ENCODE measurements around the gene MTURN. TPM values are rescaled to one million over a fixed set of nuclear protein-coding genes. Genes with fewer than 3 reads are reported as not detected.
A peak's percentile ranks its signal among the peaks of the same experiment; 100 is the strongest.
"Not testable (repeated sequence)": the region's sequence is repeated elsewhere in the genome, so short reads cannot be mapped to it uniquely, and the experiment has no call there.

MTURN gene
- total RNA-seq = 126 TPM

DNA sequence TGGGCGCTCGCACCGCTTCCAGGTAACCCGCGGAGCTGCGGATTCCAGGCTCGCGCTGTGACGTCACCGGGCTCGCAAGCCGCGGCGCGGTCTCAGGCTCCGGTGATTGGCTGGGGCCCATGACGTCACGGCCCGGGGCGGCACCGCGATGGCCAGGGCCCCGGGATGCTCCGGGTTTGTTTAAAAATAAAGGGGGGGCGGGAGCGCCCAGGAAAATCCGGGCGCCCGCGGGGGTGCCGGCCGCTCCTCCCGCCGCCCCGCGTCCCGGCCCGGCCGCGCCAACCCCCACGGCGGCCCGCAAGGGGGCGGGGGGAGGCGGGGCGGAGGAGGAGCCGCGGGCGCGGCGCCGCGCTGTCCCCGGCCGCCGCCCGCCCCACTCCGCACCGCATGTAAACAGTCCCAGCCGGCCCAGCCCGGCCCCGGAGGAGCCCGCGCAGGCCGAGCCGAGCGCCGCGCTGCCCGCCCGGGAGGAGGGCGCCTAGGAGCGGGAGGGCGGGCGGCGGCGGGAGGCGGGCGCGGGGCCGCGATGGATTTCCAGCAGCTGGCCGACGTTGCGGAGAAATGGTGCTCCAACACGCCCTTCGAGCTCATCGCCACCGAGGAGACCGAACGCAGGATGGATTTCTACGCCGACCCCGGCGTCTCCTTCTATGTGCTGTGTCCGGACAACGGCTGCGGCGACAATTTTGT is at the start of gene MTURN:
Gene MTURN (plus strand): TSS at position 376 of the 690 bp plus-strand sequence. CDS start 151 bp downstream, at position 527.
- peak; percentile 92 for DNase-seq

DNA sequence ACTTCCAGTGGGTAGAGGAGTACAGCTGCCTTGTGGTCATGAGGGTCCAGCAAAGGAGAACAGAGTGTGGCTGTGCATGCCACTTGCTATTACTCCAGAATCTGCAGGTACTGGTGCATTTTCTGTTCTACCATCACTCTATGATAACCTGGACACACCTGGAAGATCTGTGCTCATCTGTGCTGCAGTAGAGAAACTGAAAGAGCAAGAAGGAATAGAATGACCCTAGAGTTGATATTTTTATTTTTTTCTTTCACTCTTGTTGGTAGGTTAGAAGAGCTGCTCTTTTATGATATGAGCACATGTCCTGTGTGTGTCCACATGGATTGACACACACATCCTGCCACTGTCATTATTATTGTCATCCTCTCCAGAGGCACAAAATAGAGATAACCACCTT is 48.3 kb upstream of the MTURN start:
- DNase-seq = no peak

DNA sequence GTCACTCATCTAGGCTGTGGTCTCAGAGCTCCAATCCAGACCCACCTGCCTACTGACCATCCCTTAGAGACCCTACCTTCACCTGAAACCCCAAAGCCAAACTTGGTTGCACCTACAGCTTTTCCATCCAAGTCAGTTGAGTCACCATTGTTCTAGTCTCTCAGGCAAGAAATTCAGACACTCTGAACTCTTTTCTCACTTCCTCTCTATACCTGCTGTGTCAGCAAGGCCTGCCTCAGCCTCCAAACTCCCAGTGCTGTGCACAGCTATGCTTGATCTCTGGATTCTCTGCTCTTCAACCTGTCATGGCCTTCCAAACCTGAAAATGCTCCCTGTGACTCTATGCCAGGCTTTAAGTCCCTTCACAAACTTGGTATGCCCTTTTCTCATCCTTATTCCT is 47.4 kb upstream of the MTURN start:
- no peak for DNase-seq

DNA sequence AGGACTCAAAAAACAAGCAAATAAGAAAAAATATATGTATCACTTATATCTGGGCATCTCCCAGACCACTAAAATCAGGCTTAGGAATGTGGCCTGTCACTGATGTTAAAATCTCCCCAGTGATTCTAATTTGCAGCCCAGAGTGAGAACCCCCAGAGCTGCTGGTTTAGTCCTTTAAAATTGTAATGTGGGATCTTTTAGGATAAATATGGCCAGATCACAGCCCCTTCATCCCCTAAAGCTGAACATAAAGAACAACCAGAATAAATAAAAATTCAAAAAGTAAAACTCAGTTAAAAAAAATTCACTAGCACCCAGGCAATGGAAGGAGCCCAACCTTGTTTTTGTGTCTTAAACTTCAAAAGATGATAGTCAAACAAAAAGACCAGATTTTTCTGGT is 46.4 kb upstream of the MTURN start:
- no peak for DNase-seq

DNA sequence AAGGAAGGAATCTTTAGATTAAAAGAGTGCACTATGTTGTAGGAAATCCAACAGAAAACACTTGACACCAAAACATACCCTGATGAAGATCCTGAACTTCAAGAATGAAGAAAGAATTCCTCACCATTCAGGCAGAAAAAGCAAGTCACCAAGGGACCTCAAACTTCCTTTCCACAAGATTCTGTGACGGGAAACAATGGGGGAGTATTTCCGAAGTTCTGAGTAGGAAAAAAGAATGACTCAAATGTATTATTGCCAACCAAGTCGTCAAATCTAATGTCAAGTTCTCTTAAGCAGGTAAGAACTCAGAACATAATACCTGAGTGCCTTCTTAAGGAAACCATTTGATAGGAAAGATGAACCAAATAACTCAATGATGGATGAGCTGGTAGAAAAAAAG is 44.7 kb upstream of the MTURN start:
- no peak for DNase-seq

DNA sequence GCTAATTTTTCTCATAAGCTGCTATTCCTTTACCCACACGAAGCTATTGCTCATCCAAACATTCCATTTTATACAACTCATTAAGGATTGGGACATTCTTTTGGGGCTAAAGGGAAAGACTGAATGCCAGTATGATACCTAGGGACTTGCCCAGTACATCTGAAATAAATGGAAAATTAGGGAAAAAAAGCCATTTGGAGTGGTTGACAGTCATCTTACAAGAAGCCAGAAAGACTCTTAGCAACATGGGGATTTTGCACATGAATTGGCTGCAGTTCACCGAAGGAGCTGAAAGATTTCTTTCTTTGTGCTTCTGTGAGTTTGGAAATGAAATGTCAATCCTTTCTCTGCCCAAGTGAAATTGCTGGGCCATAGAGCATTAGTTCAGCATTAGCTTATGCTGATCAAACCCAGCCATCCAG is 43.3 kb upstream of the MTURN start:
- peak; percentile 3 for DNase-seq

DNA sequence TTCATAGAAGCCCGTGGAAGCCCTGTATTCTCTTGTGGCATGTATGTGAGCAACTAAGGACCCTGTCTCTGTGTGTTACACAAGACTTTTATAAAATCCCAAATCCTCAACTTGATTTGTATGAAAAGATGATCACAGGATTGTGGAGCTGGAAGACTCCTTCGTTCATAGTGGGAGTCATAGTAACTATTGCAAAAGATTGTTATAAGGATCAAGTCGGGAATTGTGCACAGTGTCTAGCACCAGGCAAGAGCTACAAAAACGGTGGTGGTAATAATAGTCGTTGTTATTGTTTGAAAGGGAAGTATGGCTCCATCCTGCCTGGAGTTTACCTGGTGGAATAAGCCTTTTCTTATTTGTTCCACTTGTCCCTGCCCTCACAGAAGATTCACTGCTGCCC is 42.8 kb upstream of the MTURN start:
- DNase-seq = no peak

DNA sequence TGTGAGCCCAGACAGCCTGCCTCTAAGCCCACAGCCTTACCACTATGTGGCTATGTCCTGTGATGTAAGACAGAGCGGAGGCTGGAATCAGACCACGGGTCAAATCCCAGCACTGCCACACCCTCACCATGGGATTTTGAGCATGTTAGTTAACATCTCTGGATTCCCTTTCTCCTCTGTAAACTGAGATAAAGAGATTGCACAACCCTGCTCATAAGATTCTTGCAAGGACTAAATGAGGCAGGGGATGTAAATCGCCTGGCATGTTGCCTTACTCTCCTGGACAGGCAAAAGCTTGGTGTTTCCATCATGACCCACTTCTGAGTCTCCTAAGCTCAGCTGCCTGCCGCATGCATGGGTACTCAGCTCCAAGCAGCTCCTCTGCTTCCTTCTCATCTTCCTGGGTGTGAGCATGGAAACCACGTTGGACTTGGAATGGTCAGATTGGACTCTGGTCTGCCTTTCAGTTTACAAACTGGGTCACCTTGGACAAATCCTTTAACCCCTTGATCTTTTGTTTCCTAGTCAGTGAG is 41.3 kb upstream of the MTURN start:
- no peak for DNase-seq

DNA sequence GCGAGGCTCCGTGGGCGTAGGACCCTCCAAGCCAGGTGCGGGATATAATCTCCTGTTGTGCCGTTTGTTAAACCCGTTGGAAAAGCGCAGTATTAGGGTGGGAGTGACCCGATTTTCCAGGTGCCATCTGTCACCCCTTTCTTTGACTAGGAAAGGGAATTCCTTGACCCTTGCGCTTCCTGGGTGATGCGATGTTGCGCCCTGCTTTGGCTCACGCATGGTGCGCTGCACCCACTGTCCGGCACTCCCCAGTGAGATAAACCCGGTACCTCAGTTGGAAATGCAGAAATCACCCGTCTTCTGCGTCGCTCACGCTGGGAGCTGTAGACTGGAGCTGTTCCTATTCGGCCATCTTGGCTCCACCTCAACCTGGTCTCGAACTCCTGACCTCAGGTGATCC is 36.2 kb upstream of the MTURN start:
- DNase-seq = not testable (repeated sequence)

DNA sequence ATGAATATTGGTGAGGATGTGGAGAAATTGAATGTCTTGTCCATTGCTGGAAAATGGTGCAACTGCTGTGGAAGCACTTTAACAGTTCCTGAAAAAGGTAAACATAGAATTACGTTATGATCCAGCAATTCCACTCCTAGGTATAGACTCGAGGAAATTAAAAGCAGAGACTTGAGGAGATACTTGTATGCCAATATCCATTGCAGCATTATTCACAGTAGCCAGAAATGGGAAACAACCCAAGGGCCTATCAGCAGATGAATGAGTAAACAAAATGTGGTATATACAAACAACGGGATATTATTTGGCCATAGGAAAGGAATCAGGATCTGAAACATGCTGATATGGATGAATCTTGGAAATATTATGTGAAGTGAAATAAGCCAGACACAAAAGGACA is 32.5 kb upstream of the MTURN start:
- no peak for DNase-seq

DNA sequence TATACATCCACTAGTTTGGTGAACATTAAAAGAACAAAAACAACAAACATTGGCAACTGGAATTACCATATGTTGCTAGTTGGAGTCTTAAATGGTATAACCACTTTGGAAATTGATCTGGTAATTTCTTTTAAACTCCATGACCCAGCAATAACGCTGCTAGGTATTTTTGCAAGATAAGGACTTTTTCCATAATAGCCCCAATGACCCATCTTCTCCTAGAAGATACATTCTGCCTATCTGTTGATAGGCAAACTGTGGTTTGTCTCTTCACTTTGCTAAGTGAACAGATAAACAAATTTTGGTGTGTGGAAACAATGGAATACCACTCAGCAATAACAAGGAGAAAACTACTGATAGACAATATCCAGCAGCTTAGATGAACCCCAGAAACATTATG is 30.6 kb upstream of the MTURN start:
- DNase-seq = no peak

DNA sequence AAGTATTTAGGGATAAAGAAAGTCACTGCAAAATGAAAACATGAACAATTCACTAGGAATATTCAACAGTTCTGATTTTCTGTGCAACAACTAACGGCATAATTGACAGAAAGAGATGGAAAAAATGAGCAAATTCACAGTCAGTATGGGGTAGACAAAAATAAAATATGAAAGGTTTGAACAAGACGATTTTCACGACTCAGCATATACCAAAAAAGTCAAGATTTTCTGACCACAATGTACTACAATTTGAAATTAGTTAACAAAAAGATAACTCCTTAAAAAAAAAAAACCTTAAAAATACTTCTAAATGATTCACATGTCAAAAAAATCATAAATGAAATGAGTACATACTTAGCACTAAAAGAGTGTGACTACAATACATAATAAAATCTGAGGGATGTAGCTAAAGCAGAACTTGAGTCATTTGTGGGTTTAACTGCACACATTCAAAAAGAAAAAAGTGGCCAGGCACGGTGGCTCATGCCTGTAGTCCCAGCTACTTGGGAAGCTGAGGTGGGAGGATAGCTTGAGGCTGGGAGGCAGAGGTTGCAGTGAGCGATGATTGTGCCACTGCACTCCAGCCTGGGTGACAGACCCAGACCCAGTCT is 22.6 kb upstream of the MTURN start:
- DNase-seq = no peak

DNA sequence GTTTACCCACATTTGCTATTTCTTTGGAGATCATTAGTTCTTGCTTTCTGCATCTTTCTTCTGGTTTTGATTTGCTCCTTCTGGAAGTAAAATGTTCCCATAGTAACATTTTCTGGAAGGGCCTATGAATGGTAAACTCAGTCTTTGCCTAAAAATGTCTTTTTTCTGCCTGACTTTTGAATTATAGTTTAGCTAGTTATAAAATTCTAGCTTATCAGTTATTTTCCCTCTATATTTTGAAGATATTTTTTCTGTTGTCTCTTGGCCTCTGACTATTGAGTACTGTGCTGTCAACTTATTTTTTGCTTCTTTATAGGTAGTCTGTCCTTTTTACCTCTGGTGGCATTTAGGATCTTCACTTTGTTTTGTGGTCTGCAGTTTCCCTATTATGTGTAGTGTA is 21.6 kb upstream of the MTURN start:
- no peak for DNase-seq

DNA sequence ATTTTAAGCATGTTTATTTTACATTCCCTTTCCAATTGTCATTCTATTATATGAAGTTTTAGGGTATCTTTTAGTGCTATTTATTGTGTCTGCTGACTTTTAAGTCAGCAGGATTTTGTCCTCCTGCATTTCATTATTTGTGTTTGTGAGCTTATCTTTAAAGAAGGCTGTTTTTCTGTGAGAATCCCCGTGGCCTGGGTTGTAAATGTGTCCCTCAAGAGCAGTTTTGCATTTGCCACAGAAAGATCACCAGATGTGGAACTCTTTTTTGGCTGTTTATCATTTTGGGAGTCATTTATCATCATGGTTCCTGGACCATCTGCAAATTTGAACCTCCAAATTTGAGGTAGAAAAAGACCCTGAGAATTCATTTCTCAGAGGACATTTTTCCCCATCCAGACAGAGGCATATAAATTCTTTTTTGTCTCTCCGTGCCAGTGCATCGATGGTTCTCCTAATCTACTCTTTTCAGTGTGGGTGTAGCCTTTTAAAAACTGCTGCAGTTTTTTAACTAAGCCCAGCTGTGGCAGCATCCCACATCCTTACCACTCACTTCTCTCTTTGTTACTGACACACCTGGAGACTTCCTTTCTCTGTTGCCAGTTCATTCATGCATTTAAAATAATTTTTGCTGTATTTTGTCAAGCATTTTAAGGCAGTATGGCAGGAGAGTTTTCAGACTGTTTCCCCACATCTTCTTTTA is 20.1 kb upstream of the MTURN start:
- DNase-seq = no peak

DNA sequence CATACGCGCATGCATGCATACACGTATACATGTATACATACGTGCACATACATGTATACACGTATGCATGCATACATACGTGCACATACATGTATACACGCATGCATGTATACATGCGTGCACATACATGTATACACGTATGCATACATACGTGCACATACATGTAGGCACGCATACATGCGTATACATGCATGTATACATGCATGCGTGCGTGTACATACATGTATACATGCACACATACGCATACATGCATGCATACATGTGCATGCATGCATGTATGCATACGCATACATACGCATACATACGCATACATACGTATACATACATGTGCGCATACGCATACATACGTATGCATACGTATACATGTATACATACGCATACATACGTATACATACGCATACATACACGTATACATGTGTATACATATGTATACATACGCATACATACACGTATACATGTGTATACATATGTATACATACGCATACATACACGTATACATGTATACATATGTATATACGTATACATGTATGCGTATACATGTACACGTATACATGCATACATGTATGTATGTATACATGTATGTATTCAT is 19.0 kb upstream of the MTURN start:
- DNase-seq = no peak

DNA sequence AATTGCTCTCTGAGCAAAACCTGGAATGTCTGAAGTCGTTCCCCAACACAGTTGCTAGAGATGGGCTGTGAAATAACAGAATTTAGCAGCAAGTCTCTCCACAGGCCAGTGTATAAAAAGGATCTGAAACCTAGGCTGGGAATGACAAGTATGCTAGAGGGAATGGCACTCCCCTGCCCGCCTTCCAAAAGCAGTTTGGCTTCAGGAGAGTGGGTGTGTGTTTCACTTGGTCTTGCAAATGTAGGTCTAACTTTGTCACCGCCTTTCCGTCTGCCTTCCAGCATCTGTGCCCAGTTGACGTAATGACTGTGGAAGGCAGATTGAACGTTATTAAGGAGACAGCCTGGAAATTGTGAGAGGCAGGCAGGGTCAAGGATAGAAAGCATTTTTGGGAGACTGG is 18.0 kb upstream of the MTURN start:
- DNase-seq = peak; percentile 74

DNA sequence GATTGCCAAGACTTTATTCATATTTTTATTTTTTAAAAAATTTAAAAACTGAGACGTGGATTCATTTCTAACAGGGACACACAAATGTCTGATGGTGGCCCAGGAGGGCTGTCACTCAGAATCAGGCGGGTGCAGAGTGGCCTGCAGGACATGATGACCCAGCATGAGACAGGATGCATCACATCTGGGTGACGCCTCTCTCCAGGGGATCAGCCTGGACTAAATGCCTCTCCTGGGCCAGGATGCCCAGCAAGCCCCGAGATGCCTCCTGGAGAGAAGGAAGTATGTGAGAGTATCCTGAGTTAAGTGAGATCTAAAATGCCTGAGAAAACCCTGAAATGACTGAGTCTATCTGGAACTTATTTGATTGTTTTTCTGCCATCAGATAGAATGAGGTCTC is 16.9 kb upstream of the MTURN start:
- no peak for DNase-seq

DNA sequence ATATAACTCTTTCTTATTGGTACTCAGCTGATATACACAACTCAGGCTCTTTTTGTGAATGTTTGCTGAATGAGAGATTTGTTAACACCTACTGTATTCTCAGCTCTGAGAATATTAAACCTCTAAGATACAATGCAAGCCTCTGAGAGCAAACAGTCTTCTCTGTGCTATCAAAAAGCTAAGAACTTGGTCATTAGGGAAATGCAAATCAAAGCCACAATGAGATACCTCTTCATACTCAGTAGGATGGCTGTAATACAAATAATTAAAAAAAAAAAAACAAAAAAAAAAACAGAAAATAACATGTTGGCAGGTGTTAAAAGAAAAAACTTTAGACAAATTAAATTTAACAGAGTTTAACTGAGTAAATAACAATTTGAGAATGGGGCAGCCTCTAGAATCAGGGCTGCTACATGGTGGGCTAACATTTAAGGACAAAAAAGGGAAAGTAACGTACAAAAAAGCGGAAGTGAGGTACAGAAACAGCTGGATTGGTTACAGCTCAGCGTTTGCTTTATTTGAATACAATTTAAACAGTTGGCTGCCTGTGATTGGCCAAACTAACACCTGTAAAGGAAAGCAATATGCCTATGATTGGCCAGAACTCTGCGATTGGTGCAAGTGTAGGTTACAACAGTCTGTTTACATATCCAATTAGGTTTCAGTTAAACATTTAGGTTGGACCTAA is 14.8 kb upstream of the MTURN start:
- no peak for DNase-seq

DNA sequence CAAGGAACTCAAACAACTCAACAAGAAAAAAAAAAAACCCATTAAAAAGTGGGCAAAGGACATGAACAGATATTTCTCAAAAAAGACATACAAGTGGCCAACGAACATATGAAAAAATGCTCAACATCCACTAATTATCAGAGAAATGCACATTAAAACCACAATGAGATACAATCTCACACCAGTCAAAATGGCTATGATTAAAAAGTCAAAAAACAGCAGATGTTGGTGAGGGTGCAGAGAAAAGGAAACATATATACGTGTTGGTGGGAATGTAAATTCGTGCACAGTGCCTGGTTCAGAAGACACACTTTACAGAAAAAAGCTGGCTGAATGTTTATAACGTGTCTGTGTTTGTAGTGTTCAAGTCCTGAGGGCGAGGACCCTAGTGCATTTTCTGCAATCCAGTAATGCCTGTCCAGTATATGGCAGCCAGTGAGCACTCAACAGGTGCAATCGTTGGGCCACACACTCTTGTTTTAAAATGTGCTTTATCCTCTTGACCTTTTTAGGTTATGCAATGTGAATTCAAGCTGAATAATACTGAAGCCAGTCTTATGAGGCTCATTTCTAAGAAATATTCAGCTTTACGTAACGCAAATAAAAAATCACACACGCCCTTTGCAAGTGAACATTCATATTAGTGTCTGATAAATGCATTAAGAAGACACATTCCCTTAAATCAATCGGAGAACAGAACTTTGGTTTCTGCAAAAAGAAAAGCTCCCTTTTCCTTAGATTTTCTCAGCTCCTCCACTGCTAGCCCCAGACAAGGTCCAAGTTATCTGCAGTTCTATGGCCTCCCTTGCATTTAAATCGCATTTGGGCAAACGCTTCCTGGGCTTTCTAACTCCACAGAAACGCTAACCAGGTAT is 813 bp upstream of the MTURN start:
- DNase-seq = peak; percentile 35

DNA sequence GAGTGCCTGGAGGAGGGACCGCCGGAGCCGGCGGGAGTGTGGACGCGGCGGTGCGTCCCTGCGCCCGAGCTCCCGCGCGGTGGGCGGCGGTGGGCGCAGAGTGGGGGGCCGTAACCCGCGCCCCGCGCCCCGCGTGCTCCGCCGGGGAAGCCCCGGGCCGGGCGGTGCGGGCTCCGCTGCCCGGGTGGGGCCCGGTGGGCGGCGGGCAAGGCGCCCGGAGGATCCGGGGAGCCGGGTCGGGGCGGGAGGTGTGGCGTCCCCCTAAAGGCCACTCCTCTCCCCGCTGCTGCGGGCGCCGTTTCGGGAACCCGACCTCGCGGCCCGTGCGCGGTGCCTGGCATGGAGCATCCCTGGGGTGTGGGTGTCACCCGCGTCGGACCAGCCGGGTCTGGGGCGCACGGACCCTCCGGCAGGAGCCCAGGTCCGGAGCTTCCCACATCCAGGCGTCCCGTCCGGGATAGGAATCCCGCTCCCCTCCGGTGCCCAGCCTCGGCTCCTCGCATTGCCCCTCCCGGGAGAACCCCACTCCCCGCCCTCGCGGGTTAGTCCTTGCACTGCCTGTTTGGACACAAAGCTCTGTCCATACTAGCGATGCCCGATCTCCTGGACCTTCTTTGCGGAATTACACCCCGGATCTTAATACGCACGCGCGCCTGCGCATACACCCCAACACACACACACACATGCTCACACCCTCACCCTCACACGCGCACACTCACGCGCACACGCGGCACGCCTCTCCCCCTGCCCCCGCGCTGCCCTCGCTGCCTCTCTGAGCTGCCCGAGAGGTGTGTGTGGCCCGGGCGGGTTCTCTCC is 723 bp downstream of the MTURN start:
- peak; percentile 73 for DNase-seq

Data from tongue (tissue), 2 donors.